Lower leg skin (tissue), 3 donors: ENCODE results near the gene SMAD1.

Experiments
- POLR2A ChIP-seq, 2 donors: fragments of 450-650 bp; IDR thresholded peaks; one replicate each; pipeline ENCODE4 v1.6.1; 2016 to 2017; ENCODE audit warnings: antibody characterized with exemption in 2 of 2, mild to moderate bottlenecking in 1 of 2, moderate library complexity in 1 of 2
- TF ChIP-seq, protein P1 (sequence below), 3 donors: fragments of 450-650 bp; IDR thresholded peaks; one replicate each; pipeline ENCODE4 v1.5.1; 2016; ENCODE audit warnings: antibody characterized with exemption in 3 of 3, mild to moderate bottlenecking in 3 of 3, moderate library complexity in 2 of 3

DNA sequence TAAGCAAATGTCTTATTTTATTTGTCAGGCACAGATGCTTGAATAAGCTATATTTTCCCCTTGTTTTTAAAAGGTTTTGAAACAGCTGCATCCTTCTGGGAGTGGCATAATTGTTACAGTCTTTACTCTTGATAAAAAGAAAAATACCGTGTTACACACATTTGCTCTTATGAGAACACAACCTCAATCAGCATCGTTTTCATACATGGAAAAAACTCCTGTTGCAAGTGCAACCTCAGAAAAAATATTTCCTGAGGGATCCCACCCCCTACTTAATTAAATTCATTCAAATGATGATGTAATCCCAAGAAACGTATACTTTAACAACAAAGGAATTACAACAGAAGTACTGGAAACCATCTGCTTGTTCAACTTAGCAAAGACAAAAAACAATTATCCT lies 58.6 kb downstream of the SMAD1 start:
- TF ChIP-seq, protein P1, sequence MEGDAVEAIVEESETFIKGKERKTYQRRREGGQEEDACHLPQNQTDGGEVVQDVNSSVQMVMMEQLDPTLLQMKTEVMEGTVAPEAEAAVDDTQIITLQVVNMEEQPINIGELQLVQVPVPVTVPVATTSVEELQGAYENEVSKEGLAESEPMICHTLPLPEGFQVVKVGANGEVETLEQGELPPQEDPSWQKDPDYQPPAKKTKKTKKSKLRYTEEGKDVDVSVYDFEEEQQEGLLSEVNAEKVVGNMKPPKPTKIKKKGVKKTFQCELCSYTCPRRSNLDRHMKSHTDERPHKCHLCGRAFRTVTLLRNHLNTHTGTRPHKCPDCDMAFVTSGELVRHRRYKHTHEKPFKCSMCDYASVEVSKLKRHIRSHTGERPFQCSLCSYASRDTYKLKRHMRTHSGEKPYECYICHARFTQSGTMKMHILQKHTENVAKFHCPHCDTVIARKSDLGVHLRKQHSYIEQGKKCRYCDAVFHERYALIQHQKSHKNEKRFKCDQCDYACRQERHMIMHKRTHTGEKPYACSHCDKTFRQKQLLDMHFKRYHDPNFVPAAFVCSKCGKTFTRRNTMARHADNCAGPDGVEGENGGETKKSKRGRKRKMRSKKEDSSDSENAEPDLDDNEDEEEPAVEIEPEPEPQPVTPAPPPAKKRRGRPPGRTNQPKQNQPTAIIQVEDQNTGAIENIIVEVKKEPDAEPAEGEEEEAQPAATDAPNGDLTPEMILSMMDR (IDR thresholded peaks at IDR 0.05), result no peak
- no peak for TF ChIP-seq POLR2A (IDR thresholded peaks at IDR 0.05)
